ENCODE results near the gene PRKAA1.
A peak's percentile ranks its signal among the peaks of the same experiment; 100 is the strongest.
"Not testable (repeated sequence)": the region's sequence is repeated elsewhere in the genome, so short reads cannot be mapped to it uniquely, and the experiment has no call there.

Gene PRKAA1

GRCh38 chr5:40825461-40826043 lies 27.4 kb upstream of the PRKAA1 start:
- not testable (repeated sequence) for DNase-seq

- no peak for DNase-seq
These were observed 25.3 kb upstream of the PRKAA1 start for GRCh38 chr5:40823459-40823858.

- DNase-seq = peak; percentile 57
These were observed 15.6 kb upstream of the PRKAA1 start for GRCh38 chr5:40813698-40814281.

- DNase-seq = no peak
These were observed 14.0 kb upstream of the PRKAA1 start for GRCh38 chr5:40812125-40812524.

- no peak for DNase-seq
These were observed 3.8 kb upstream of the PRKAA1 start for GRCh38 chr5:40801771-40802562.

- no peak for DNase-seq
These were observed 1.1 kb upstream of the PRKAA1 start for GRCh38 chr5:40799258-40799657.

GRCh38 chr5:40798801-40799210 lies 632 bp upstream of the PRKAA1 start:
- no peak for DNase-seq

GRCh38 chr5:40797273-40798011 lies 732 bp downstream of the PRKAA1 start:
- peak; percentile 86 for DNase-seq

GRCh38 chr5:40796487-40796889 lies 1.7 kb downstream of the PRKAA1 start:
- no peak for DNase-seq

- DNase-seq = not testable (repeated sequence)
These were observed 3.3 kb downstream of the PRKAA1 start for GRCh38 chr5:40794877-40795276.

- DNase-seq = not testable (repeated sequence)
These were observed 3.8 kb downstream of the PRKAA1 start for GRCh38 chr5:40794340-40794739.

- not testable (repeated sequence) for DNase-seq
These were observed 5.5 kb downstream of the PRKAA1 start for GRCh38 chr5:40792691-40793090.

GRCh38 chr5:40791715-40792139 lies 6.4 kb downstream of the PRKAA1 start:
- no peak for DNase-seq

GRCh38 chr5:40790947-40791593 lies 7.1 kb downstream of the PRKAA1 start:
- no peak for DNase-seq

GRCh38 chr5:40788941-40789340 lies 9.2 kb downstream of the PRKAA1 start:
- DNase-seq = not testable (repeated sequence)

GRCh38 chr5:40787986-40788385 lies 10.2 kb downstream of the PRKAA1 start:
- no peak for DNase-seq

GRCh38 chr5:40786664-40787063 lies 11.5 kb downstream of the PRKAA1 start:
- not testable (repeated sequence) for DNase-seq

- no peak for DNase-seq
These were observed 13.3 kb downstream of the PRKAA1 start for GRCh38 chr5:40784916-40785315.

GRCh38 chr5:40784027-40784653 lies 14.0 kb downstream of the PRKAA1 start:
- no peak for DNase-seq

GRCh38 chr5:40781843-40782409 lies 16.2 kb downstream of the PRKAA1 start:
- no peak for DNase-seq

- DNase-seq = no peak
These were observed 17.3 kb downstream of the PRKAA1 start for GRCh38 chr5:40780858-40781257.

- no peak for DNase-seq
These were observed 18.0 kb downstream of the PRKAA1 start for GRCh38 chr5:40780199-40780598.

Data from stimulated activated CD4-positive, alpha-beta T cell treated with anti-CD3 and anti-CD28 coated beads, Interleukin-15, amount 100 ng/mL, for 24 hours (primary cell).